H1 (cell line): Measurements from ENCODE around the gene SPEF2. TPM values are rescaled to one million over a fixed set of nuclear protein-coding genes. Genes with fewer than 3 reads are reported as not detected.

Source experiments
- CTCF ChIA-PET: fragments of 300-600 bp; sonication (Branson Sonifier 250); formaldehyde crosslinking; loops from one replicate; lab custom pipeline; 2021; ENCODE audit not compliant: partially characterized antibody; lab: Charles Lee
- POLR2A ChIA-PET: fragments of 300-600 bp; sonication (Branson Sonifier 250); formaldehyde crosslinking; loops from one replicate; lab custom pipeline; 2021; ENCODE audit warnings: inconsistent platforms; ENCODE audit not compliant: partially characterized antibody; lab: Charles Lee
- DNase-seq, 2 experiments: peaks; one replicate each; pipeline versions ENCODE4 v3.0.0 to v3.0.0-alpha.2; 2010 to 2022; ENCODE audit warnings: low spot score in 2 of 2, low read depth in 1 of 2, mixed read lengths in 1 of 2
- FAIRE-seq: peaks from 2 replicates; lab custom pipeline; 2011; peaks lifted over from hg19 to GRCh38; lab: Jason Lieb, UNC
- H2AFZ ChIP-seq: 2 replicates; pipeline ENCODE4 v1.8.1; 2012; ENCODE audit warnings: low read length, inconsistent platforms
- H2AK5ac ChIP-seq: 2 replicates; pipeline ENCODE4 v1.6.1; 2013; ENCODE audit warnings: low read depth, low read length
- H2BK120ac ChIP-seq: replicated peaks from 2 replicates; pipeline ENCODE3; 2013; ENCODE audit warnings: low read depth, low read length, inconsistent platforms
- H2BK12ac ChIP-seq: 2 replicates; pipeline ENCODE4 v1.6.1; 2013; ENCODE audit warnings: low read depth, low read length
- H2BK15ac ChIP-seq: 2 replicates; pipeline ENCODE4 v1.6.1; 2013; ENCODE audit warnings: low read length
- H2BK20ac ChIP-seq: 2 replicates; pipeline ENCODE4 v1.6.1; 2013; ENCODE audit warnings: low read length
- H2BK5ac ChIP-seq: 2 replicates; pipeline ENCODE4 v1.6.1; 2013; ENCODE audit warnings: low read depth, low read length
- H3K14ac ChIP-seq: 2 replicates; pipeline ENCODE4 v1.6.1; 2013; ENCODE audit warnings: inconsistent platforms; ENCODE audit not compliant: insufficient read length
- H3K18ac ChIP-seq: 2 replicates; pipeline ENCODE4 v1.6.1; 2013; ENCODE audit warnings: low read length; ENCODE audit errors: extremely low read depth
- H3K23ac ChIP-seq: 2 replicates; pipeline ENCODE4 v1.6.1; 2013; ENCODE audit warnings: inconsistent platforms; ENCODE audit not compliant: insufficient read length
- H3K23me2 ChIP-seq: 2 replicates; pipeline ENCODE4 v1.6.1; 2013; ENCODE audit warnings: low read depth, low read length
- H3K27ac ChIP-seq: 2 replicates; pipeline ENCODE4 v1.6.1; 2011; ENCODE audit warnings: low read depth, low read length, inconsistent platforms
- H3K27me3 ChIP-seq, 4 experiments: replicated peaks in 1 of 4; 1 replicate in 1 of 4; 2 replicates in 3 of 4; pipeline versions ENCODE4 v1.6.1 to v1.8.1; 2011 to 2013; ENCODE audit warnings: low read length in 3 of 4, mild to moderate bottlenecking in 3 of 4, inconsistent platforms in 2 of 4, mixed read lengths in 2 of 4, moderate library complexity in 1 of 4; ENCODE audit not compliant: control insufficient read depth in 3 of 4, insufficient read depth in 3 of 4; ENCODE audit errors: extremely low read depth in 1 of 4
- H3K36me3 ChIP-seq, 4 experiments: 2 replicates each; pipeline versions ENCODE4 v1.6.1 to v1.8.1; 2011 to 2013; ENCODE audit warnings: mild to moderate bottlenecking in 4 of 4, low read length in 3 of 4, moderate library complexity in 2 of 4, control low read depth in 1 of 4, inconsistent platforms in 1 of 4; ENCODE audit not compliant: insufficient read depth in 4 of 4, control insufficient read depth in 2 of 4
- H3K4ac ChIP-seq: replicated peaks from 2 replicates; pipeline ENCODE3; 2013; ENCODE audit warnings: low read length, low read depth, mixed read lengths, inconsistent platforms; ENCODE audit not compliant: insufficient read length
- H3K4me1 ChIP-seq, 4 experiments: replicated peaks in 1 of 4; 1 replicate in 1 of 4; 2 replicates in 3 of 4; pipeline versions ENCODE4 v1.6.1 to v1.8.1; 2011 to 2013; ENCODE audit warnings: low read length in 3 of 4, inconsistent platforms in 2 of 4, mixed read lengths in 1 of 4; ENCODE audit not compliant: insufficient read depth in 4 of 4, control insufficient read depth in 3 of 4
- H3K4me2 ChIP-seq, 2 experiments: 2 replicates each; pipeline versions ENCODE4 v1.6.1 to v1.8.1; 2011 to 2013; ENCODE audit warnings: low read depth in 2 of 2, low read length in 2 of 2, control low read depth in 1 of 2, inconsistent platforms in 1 of 2, mild to moderate bottlenecking in 1 of 2; ENCODE audit not compliant: insufficient read depth in 1 of 2
- H3K4me3 ChIP-seq, 4 experiments: fragments of 200-600, 300-600 bp in 1 of 4; sonication (generic), shearing (Covaris generic), sonication (Bioruptor Twin) in 1 of 4; 2 replicates each; pipeline versions ENCODE4 v1.5.1 to v1.8.1; 2011 to 2016; ENCODE audit warnings: low read length in 4 of 4, low read depth in 3 of 4, control low read depth in 2 of 4, inconsistent platforms in 2 of 4, mild to moderate bottlenecking in 2 of 4, mixed read lengths in 1 of 4, moderate library complexity in 1 of 4; ENCODE audit not compliant: insufficient read depth in 2 of 4; ENCODE audit errors: extremely low read depth in 1 of 4
- H3K56ac ChIP-seq: replicated peaks from 2 replicates; pipeline ENCODE3; 2013; ENCODE audit warnings: low read depth, mild to moderate bottlenecking, mixed read lengths, low read length, inconsistent platforms; ENCODE audit not compliant: insufficient read length
- H3K79me1 ChIP-seq: 2 replicates; pipeline ENCODE4 v1.6.1; 2013; ENCODE audit warnings: low read depth, low read length, control low read depth
- H3K79me2 ChIP-seq, 2 experiments: 2 replicates each; pipeline versions ENCODE4 v1.6.1 to v1.8.1; 2012 to 2013; ENCODE audit warnings: low read length in 2 of 2, mild to moderate bottlenecking in 2 of 2, inconsistent platforms in 1 of 2; ENCODE audit not compliant: insufficient read depth in 2 of 2, control insufficient read depth in 1 of 2
- H3K9ac ChIP-seq, 4 experiments: replicated peaks in 1 of 4; 1 replicate in 1 of 4; 2 replicates in 3 of 4; pipeline versions ENCODE4 v1.6.1 to v1.8.1; 2011 to 2013; ENCODE audit warnings: low read depth in 3 of 4, low read length in 3 of 4, control low read depth in 2 of 4, mild to moderate bottlenecking in 2 of 4, moderate library complexity in 2 of 4, inconsistent platforms in 1 of 4; ENCODE audit errors: extremely low read depth in 1 of 4
- H3K9me3 ChIP-seq, 2 experiments: 2 replicates each; pipeline versions ENCODE4 v1.6.1 to v1.8.1; 2012 to 2013; ENCODE audit warnings: mild to moderate bottlenecking in 2 of 2, moderate library complexity in 2 of 2, control low read depth in 1 of 2, inconsistent platforms in 1 of 2, low read depth in 1 of 2, low read length in 1 of 2, mixed read lengths in 1 of 2; ENCODE audit not compliant: insufficient read depth in 2 of 2
- H4K20me1 ChIP-seq, 2 experiments: replicated peaks in 1 of 2; 2 replicates each; pipeline versions ENCODE3 to v1.8.1; 2011 to 2013; ENCODE audit warnings: inconsistent platforms in 2 of 2, low read length in 2 of 2, mild to moderate bottlenecking in 1 of 2; ENCODE audit not compliant: insufficient read depth in 2 of 2, control insufficient read depth in 1 of 2
- H4K5ac ChIP-seq: 2 replicates; pipeline ENCODE4 v1.6.1; 2013; ENCODE audit warnings: low read length, low read depth, mixed read lengths, inconsistent platforms; ENCODE audit not compliant: insufficient read length
- H4K8ac ChIP-seq: 2 replicates; pipeline ENCODE4 v1.8.0; 2013; ENCODE audit warnings: mild to moderate bottlenecking, moderate library complexity, low read length, inconsistent platforms; ENCODE audit not compliant: insufficient read depth; ENCODE audit errors: extremely low read depth
- H4K91ac ChIP-seq: replicated peaks from 2 replicates; pipeline ENCODE3; 2013; ENCODE audit warnings: low read length, mixed read lengths, inconsistent platforms; ENCODE audit not compliant: insufficient read length
- ASH2L ChIP-seq: fragments of 200-600, 300-600 bp; sonication (generic); IDR thresholded peaks from one replicate; pipeline ENCODE4 v1.7.1; 2017; ENCODE audit warnings: low read length
- BRCA1 ChIP-seq: IDR thresholded peaks from 2 replicates; pipeline ENCODE4 v1.6.1; 2012; ENCODE audit warnings: low read depth, low read length, improper control_type of control experiment
- CBX8 ChIP-seq: fragments of 300-800, 300-1000 bp; sonication (generic); IDR thresholded peaks from 2 replicates; pipeline ENCODE4 v1.7.1; 2016; ENCODE audit warnings: low read depth, low read length, borderline replicate concordance
- CREB1 ChIP-seq: IDR thresholded peaks from 2 replicates; pipeline ENCODE4 v1.6.1; 2012; ENCODE audit warnings: inconsistent platforms
- GABPA ChIP-seq: IDR thresholded peaks from 2 replicates; pipeline ENCODE4 v1.6.1; 2011; ENCODE audit warnings: mild to moderate bottlenecking, low read length, moderate library complexity, borderline replicate concordance; ENCODE audit not compliant: insufficient read depth
- HDAC2 ChIP-seq, 2 experiments: fragments of 300-600 bp in 1 of 2; sonication (generic) in 1 of 2; IDR thresholded peaks; 2 replicates each; pipeline ENCODE4 v1.6.1; 2011 to 2012; ENCODE audit warnings: low read depth in 2 of 2, low read length in 2 of 2, mild to moderate bottlenecking in 2 of 2, moderate library complexity in 2 of 2, borderline replicate concordance in 1 of 2, inconsistent platforms in 1 of 2
- KDM4A ChIP-seq: IDR thresholded peaks from one replicate; pipeline ENCODE4 v1.7.1; 2012; ENCODE audit warnings: low read depth, mild to moderate bottlenecking, moderate library complexity, low read length, inconsistent platforms; ENCODE audit not compliant: severe bottlenecking
- NANOG ChIP-seq: IDR thresholded peaks from 2 replicates; pipeline ENCODE4 v1.6.1; 2011; ENCODE audit warnings: low read length, low read depth, mild to moderate bottlenecking, inconsistent platforms; ENCODE audit not compliant: insufficient read depth, poor library complexity, severe bottlenecking
- NRF1 ChIP-seq: IDR thresholded peaks from 2 replicates; pipeline ENCODE4 v1.6.1; 2011; ENCODE audit warnings: mild to moderate bottlenecking, low read depth, low read length, improper control_type of control experiment
- PHF8 ChIP-seq: fragments of 200-600 bp; sonication (generic); conservative IDR thresholded peaks from 2 replicates; pipeline ENCODE4 v1.7.1; 2012; ENCODE audit warnings: low read depth, mild to moderate bottlenecking, inconsistent platforms, low read length, moderate library complexity
- POU5F1 ChIP-seq: IDR thresholded peaks from 2 replicates; pipeline ENCODE4 v1.6.1; 2011; ENCODE audit warnings: low read depth, mild to moderate bottlenecking, low read length, moderate library complexity
- RAD21 ChIP-seq, 2 experiments: IDR thresholded peaks in 1 of 2; conservative IDR thresholded peaks in 1 of 2; 2 replicates each; pipeline ENCODE4 v1.6.1; 2011; ENCODE audit warnings: low read depth in 2 of 2, low read length in 2 of 2, improper control_type of control experiment in 1 of 2, inconsistent platforms in 1 of 2, mild to moderate bottlenecking in 1 of 2, moderate library complexity in 1 of 2
- SP2 ChIP-seq: IDR thresholded peaks from 2 replicates; pipeline ENCODE4 v1.6.1; 2012; ENCODE audit warnings: mild to moderate bottlenecking, low read length, inconsistent platforms
- SRF ChIP-seq: IDR thresholded peaks from 2 replicates; pipeline ENCODE4 v1.6.1; 2011; ENCODE audit warnings: mild to moderate bottlenecking, low read depth, low read length, moderate library complexity
- WGBS, 2 experiments: shearing (Covaris generic) in 1 of 2; methylation state at CpG; one replicate each; pipeline versions ENCODE4 v1.1.6 to v1.1.7; 2013 to 2015; ENCODE audit warnings: low lambda C conversion rate in 2 of 2, mixed read lengths in 2 of 2, inconsistent platforms in 1 of 2, low coverage in 1 of 2, missing lambda C conversion rate in 1 of 2; ENCODE audit not compliant: insufficient replicate concordance in 2 of 2, insufficient coverage in 1 of 2, insufficient read length in 1 of 2; ENCODE audit errors: extremely low coverage in 1 of 2, missing lambda C conversion rate in 1 of 2; 5-methylcytosine and 5-hydroxymethylcytosine counted together
- polyA plus RNA-seq, 7 experiments: library from polyadenylated mRNA; depleted of rRNA in 3 of 7; stranded (reverse) in 5 of 7; unstranded in 2 of 7; fragments of >200 nt in 5 of 7; fragments of 200-250 nt in 2 of 7; gene quantifications; 1 replicate in 5 of 7; 2 replicates in 1 of 7; 4 replicates in 1 of 7; pipeline versions ENCODE4 v1.2.1 to v1.2.3, GENCODE V29; 2011 to 2013; ENCODE audit warnings: missing spikeins in 2 of 7, mixed read lengths in 2 of 7
- total RNA-seq: library from RNA; stranded (reverse); fragmentation: NEBNext Ultra II Directional; extraction: Animal tissue kit (Norgen Biotek cat#: 25700); gene quantifications from 2 replicates; pipeline ENCODE4 v1.2.1, GENCODE V29; 2021

Gene SPEF2
- total and polyA plus RNA-seq, 2 of the 8 experiments (the other 6 are each of a cell fraction or from before 2014, with no cell fraction given): 0.14 to 0.73 TPM

DNA sequence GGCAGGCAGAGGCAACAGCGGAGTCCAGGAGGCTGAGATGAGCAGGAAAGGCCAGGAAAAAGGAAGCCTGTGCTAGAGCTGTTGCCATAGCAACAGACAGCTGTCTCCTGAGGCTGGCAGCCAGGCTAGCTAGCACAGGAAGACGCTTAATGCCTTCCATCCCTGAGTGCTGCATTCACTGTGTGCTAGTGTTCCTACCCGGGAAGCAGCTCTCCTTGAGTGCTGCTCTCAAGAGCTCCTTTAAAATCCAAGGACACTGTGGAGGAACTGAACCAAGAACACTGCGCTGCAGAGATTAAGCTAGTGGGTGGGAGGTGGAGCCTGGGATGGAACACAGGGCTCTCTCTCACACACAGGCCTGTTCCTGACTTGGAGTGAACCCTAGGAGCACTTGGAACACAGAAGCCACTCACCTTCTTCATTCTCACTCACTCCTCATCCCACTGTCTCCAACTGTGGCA is 185.6 kb downstream of the SPEF2 start:
- Histone ChIP-seq H2BK5ac (no peak overlapping the region), H3K79me2 (no peaks in the 10 kb centered on the region), H3K23ac (no peak overlapping the region), H3K23me2 (no peaks in the 10 kb centered on the region), H2BK12ac (no peak overlapping the region), H3K14ac (no peak overlapping the region), H3K4ac (no peak overlapping the region), H3K9ac (no peak overlapping the region), H2BK15ac (no peak overlapping the region), H3K79me1 (no peaks in the 10 kb centered on the region), H2BK120ac (no peak overlapping the region), H2BK20ac (no peak overlapping the region), H3K4me3 (no peak overlapping the region), H4K8ac (no peak overlapping the region; the same call in 1 of the 2 replicates), H3K56ac (no peak overlapping the region), H3K4me2 (no peak overlapping the region), H4K91ac (no peak overlapping the region), H4K5ac (no peak overlapping the region), H3K36me3 (no peaks in the 10 kb centered on the region), H3K18ac (no peak overlapping the region), H2AK5ac (no peak overlapping the region), H3K27me3 (no peaks in the 10 kb centered on the region), H3K4me1 (no peaks in the 10 kb centered on the region), H4K20me1 (peaks cover 0 to 2% of the 10 kb centered on the region in 2 experiments), H2AFZ (no peak overlapping the region), H3K27ac (no peak overlapping the region), H3K9me3 (no peaks in the 10 kb centered on the region)
- ChIA-PET POLR2A (no interaction called here), CTCF (interaction anchor here (0.7 to 2.5 kb wide), 7 partner anchors 9 to 122 kb away, joined by 3 to 9 read pairs (median 3); no protein-coding TSS in a partner anchor)
- 85% methylated on average over 4 of the region's 4 CpGs; no CpG with 5 or more reads in 1 of the 2 experiments for WGBS, 2 experiments
- DNase-seq (peak in 1 of 2 experiments; percentile 51), FAIRE-seq (peak; percentile 19)
- TF ChIP-seq NRF1 (no peak), KDM4A (no peak), SRF (no peak), CBX8 (no peak), NANOG (no peak), RAD21 (IDR thresholded peaks at IDR 0.05 in 1 of 2, conservative IDR thresholded peaks at IDR 0.05 in 1 of 2; ENCODE audit: low read depth in 2 of 2, low read length in 2 of 2) (no peak), HDAC2 (IDR thresholded peaks at IDR 0.05; ENCODE audit: borderline replicate concordance in 1 of 2, low read depth in 2 of 2, low read length in 2 of 2) (no peak), POU5F1 (no peak), CREB1 (no peak), SP2 (no peak), BRCA1 (no peak), PHF8 (no peak), GABPA (no peak), ASH2L (no peak)
